ENCODE results near the gene TUBB4A.
"Not testable (repeated sequence)": the region's sequence is repeated elsewhere in the genome, so short reads cannot be mapped to it uniquely, and the experiment has no call there.

TUBB4A gene

DNA sequence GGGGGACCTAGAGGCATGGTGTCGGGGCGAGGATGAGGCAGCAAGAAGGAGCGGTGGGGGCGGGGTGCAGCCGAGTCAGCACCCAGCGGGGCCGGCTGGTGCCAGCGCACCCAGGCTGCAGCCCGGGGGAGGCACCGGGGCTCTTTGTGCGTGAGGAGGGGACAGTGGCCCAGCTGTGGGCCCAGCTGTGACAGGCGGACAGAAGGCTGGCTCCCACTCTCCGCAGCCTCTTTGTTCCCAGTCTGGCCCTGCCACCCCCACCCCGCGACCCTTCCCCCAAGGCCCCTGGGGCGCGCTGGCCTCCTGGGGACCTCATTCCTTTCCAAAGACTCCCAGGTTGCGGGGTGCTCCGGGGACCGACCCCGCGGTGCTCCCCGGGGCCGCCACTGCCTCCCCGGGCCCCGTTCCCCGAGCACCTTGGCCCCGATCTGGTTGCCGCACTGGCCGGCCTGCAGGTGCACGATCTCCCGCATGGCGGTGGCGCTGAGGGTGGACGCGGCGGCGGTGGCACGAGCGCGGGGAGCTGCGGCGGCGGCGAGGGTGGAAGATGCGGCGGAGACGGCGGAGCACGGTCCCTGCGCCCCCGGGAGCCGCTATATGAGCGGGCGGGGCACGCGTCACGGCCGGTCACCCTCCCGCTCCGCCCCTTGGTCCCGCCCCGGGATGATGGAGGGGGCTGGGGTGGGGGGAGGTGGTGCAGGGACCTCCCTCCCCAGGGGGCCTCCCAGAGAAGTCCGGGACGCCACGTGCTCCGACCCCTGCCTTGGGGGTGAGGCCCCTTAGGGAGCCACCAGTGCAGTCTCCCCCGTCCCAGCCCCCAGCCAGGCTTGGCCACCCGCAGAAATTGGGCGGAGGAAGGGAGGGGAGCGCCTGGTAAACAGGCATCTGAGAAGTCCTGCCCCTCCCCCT lies at the start of gene TUBB4A:
TSS of gene TUBB4A (minus strand) at position 570 of the 909 bp plus-strand sequence. CDS start at position 473, 97 bp downstream.
- in situ Hi-C loops (cut with MboI; ENCODE audit: low sequenced_read_pairs): no loop called here

- in situ Hi-C loops (cut with MboI; ENCODE audit: low sequenced_read_pairs): no loop called here
Measured at GRCh38 chr19:6551091-6551490, 49.0 kb upstream of the TUBB4A start.

- in situ Hi-C loops (cut with MboI; ENCODE audit: low sequenced_read_pairs): not testable (repeated sequence)
Measured at GRCh38 chr19:6550679-6551078, 48.6 kb upstream of the TUBB4A start.

- in situ Hi-C loops (cut with MboI; ENCODE audit: low sequenced_read_pairs): no loop called here
Measured at GRCh38 chr19:6543866-6544347, 41.8 kb upstream of the TUBB4A start.

DNA sequence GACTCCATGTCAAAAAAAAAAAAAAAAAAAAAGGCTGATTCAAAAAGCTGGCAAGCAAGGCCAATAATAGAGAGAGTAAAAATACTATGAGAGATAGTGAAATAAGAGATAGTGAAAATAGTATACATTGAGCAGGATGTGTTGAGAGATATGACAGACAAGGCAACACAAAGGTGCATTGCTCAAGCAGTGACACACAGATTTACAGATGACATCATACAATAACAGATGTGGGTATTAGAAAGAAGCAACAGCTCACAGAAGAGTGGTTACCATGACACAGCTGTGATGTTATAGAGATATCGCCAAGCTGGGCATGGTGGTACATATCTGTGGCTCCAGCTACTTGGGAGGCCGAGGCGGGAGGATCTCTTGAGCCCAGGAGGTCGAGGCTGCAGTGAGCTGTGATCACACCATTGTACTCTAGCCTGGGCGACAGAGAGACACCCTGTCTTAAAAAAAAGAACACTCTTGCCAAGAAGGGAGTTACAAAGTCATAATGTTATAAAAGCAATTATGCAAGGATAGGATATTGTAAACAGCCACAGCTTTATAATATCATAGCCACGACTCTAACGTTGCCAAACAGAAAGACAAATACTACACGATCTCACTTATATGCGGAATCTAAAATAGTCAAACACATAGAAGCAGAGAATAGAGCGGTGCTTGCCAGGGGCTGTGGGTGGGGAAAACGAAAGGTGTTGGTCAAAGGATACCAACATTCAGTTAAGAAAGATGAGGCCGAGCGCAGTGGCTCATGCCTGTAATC lies 39.0 kb upstream of the TUBB4A start:
- in situ Hi-C loops (cut with MboI; ENCODE audit: low sequenced_read_pairs): no loop called here

- in situ Hi-C loops (cut with MboI; ENCODE audit: low sequenced_read_pairs): no loop called here
Measured at GRCh38 chr19:6539514-6539913, 37.4 kb upstream of the TUBB4A start.

- in situ Hi-C loops (cut with MboI; ENCODE audit: low sequenced_read_pairs): no loop called here
Measured at GRCh38 chr19:6535558-6536137, 33.5 kb upstream of the TUBB4A start.

DNA sequence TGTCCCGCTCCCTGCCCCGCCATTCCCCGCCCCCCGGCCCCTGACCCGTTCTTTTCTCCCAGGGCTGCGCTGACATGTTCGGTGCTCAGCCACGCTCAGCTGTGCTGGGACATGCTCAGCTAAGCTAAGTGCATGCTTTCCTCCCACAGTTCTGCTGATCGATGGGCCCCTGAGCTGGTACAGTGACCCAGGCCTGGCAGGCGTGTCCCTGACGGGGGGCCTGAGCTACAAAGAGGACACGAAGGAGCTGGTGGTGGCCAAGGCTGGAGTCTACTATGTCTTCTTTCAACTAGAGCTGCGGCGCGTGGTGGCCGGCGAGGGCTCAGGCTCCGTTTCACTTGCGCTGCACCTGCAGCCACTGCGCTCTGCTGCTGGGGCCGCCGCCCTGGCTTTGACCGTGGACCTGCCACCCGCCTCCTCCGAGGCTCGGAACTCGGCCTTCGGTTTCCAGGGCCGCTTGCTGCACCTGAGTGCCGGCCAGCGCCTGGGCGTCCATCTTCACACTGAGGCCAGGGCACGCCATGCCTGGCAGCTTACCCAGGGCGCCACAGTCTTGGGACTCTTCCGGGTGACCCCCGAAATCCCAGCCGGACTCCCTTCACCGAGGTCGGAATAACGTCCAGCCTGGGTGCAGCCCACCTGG lies 32.5 kb upstream of the TUBB4A start:
- in situ Hi-C loops (cut with MboI; ENCODE audit: low sequenced_read_pairs): no loop called here

DNA sequence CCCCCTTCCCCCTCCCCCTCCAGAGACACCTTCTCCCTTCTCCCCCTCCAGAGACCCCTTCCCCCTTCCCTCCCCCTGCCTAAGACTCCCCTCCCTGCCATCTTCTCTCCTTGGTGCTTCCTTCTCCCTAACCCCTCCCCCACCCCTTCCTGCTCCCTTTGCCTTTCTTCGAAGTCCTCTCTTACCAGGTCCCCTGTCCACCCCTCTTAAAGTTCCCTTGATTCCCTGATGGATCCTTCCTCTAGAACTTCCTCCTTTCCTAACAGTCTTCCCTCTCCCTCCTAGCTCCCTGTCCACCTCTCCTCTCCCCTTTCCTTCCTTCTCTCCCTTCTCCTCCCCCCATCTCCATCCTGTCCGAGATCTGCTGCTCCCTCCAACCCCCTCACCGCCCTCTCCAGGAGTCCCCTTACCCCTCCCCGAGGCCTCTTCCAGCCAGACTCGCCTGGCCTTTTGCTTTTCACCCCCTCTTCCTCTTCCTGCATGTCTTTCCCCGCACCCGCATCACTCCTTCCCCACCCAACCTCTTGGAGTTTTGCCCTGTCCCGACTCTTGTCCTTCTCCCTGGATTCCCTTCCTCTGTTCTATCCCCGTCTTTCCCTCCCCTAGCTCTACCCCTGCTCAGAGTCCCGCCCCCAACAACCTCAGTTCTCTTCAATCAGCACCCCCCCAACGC lies 31.8 kb upstream of the TUBB4A start:
- in situ Hi-C loops (cut with MboI; ENCODE audit: low sequenced_read_pairs): no loop called here

GRCh38 chr19:6533000-6533328 lies 30.9 kb upstream of the TUBB4A start:
- in situ Hi-C loops (cut with MboI; ENCODE audit: low sequenced_read_pairs): no loop called here

DNA sequence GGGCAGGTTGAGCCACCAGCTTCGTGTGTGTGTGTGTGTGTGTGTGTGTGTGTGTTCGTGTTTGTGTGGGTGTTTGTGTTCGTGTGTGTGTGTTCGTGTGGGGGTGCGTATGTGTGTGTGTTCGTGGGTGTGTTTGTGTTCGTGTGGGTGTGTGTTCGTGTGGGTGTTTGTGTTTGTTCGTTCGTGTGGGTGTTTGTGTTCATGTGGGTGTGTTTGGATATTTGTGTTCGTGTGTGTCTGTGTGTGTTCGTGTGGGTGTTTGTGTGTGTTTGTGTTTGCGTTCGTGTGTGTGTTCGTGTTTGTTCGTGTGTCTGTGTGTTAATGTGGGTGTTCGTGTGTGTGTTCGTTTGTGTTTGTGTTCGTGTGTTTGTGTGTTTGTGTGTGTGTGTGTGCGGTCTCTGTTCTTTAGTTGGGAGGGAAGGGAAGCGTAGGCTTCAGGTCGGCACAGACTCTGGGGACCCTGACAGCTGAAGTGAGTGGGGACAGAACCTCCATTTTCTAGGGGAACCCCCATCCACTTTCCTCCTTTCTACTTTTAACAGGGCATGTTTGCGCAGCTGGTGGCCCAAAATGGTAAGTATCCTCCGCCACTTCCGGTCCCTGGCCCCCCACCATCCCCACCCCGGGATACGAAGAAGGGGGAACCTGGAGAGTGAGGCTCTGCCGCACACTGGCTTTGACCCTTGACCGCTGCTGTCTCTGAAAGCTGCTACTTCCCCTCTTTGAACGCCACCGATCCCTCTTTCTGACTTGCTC lies 30.3 kb upstream of the TUBB4A start:
- in situ Hi-C loops (cut with MboI; ENCODE audit: low sequenced_read_pairs): no loop called here

DNA sequence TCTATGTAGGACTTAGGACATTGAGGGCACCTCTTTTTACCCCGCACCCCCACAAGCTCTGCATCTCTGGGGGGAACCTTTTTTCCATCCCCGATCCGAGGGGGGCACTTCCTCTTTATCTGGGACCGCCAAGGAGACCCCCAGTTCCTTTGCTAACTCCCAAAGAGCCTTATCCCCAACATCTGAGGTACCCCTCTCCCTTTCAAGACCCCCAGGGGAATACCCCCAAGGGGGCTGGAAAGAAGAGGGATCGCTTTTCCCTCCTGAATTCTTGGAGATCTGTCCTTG lies 29.8 kb upstream of the TUBB4A start:
- in situ Hi-C loops (cut with MboI; ENCODE audit: low sequenced_read_pairs): no loop called here

DNA sequence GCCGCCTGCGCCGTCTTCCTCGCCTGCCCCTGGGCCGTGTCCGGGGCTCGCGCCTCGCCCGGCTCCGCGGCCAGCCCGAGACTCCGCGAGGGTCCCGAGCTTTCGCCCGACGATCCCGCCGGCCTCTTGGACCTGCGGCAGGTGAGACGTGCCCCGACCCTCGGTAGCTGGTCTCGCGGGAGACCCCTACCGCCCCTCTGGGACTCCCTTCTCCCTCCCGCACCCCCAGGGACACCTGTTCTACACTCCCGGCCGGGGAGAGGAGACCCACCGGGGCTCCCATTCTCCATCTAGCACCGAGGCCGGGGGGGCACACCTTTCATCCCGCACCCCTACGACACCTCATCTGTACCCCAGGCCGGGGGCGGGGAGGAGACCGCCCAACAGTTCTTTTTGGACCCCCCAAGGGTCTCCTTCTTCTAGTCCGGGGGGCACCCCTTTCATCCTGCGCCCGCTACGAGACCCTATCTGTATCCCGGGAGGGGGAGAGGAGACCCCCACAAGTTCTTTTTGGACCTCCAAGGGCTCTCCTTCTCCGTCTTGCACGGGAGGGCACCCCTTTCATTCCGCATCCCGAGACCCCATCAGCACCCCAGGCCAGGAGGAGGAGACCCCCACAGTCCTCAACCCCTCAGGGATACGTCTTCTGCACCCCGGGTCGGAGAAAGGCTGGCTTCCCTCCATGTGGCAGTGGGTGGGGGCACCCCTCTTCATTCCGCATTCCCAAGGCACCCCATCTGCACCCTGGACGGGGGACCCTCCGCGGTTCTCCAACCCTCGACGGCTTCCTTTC lies 29.2 kb upstream of the TUBB4A start:
- in situ Hi-C loops (cut with MboI; ENCODE audit: low sequenced_read_pairs): no loop called here

DNA sequence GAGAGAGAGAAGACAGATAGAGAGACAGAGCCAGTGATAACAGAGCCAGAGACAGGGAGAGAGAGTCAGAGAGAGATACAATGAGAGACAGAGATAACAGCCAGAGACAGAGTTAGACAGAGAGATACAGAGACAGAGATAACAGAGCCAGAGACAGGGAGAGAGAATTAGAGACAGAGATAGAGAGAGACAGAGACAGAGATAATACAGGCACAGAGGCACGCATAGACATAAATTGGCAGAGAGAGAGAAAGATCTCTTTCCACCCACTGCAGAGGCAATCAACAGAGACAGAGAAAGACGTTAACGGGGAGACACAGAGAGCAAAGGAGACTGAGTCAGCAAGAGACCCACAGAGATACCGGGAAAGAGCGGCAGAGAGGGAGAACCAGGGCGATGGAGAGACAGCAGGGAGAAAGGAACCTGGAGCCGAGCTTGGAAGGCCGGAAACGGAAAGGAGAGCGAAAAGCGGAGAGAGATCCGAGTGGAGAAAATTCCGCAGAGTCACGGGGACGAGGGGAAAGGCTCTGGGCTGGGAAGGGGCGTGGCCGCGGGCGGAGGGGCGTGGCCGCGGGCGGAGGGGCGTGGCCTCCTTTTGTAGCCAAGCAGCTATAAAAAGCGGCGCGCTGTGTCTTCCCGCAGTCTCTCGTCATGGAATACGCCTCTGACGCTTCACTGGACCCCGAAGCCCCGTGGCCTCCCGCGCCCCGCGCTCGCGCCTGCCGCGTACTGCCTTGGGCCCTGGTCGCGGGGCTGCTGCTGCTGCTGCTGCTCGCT lies 28.5 kb upstream of the TUBB4A start, which contains the start of gene TNFSF9:
TSS of gene TNFSF9 (plus strand) at position 641 of the 777 bp plus-strand sequence. CDS start at position 652, 11 bp downstream.
- in situ Hi-C loops (cut with MboI; ENCODE audit: low sequenced_read_pairs): no loop called here

- in situ Hi-C loops (cut with MboI; ENCODE audit: low sequenced_read_pairs): no loop called here
Measured at GRCh38 chr19:6529937-6530385, 27.9 kb upstream of the TUBB4A start.

GRCh38 chr19:6529351-6529750 lies 27.2 kb upstream of the TUBB4A start:
- in situ Hi-C loops (cut with MboI; ENCODE audit: low sequenced_read_pairs): no loop called here

GRCh38 chr19:6528544-6529121 lies 26.5 kb upstream of the TUBB4A start:
- in situ Hi-C loops (cut with MboI; ENCODE audit: low sequenced_read_pairs): no loop called here
